Suprapubic skin (tissue), 4 donors: ENCODE results near the gene RABAC1.

Experiments used
- CTCF ChIP-seq, 2 donors: fragments of 200-600 bp in 1 of 2; fragments of 450-650 bp in 1 of 2; sonication (generic) in 1 of 2; IDR thresholded peaks; one replicate each; pipeline ENCODE4 v1.5.1; 2016 to 2019; ENCODE audit warnings: antibody characterized with exemption in 2 of 2, mild to moderate bottlenecking in 1 of 2, moderate library complexity in 1 of 2
- EP300 ChIP-seq: sonication (generic); formaldehyde crosslinking; IDR thresholded peaks from one replicate; pipeline ENCODE4 v1.6.1; 2017; ENCODE audit warnings: antibody characterized with exemption
- POLR2A ChIP-seq, 2 donors: fragments of 450-650 bp; IDR thresholded peaks; one replicate each; pipeline ENCODE4 v1.6.1; 2017; ENCODE audit warnings: antibody characterized with exemption in 2 of 2, mild to moderate bottlenecking in 2 of 2, moderate library complexity in 2 of 2
- POLR2AphosphoS5 ChIP-seq, 3 donors: sonication (generic); formaldehyde crosslinking; IDR thresholded peaks; one replicate each; pipeline ENCODE4 v1.6.1; 2017; ENCODE audit warnings: antibody characterized with exemption in 3 of 3

- TF ChIP-seq CTCF (IDR thresholded peaks at IDR 0.05), result no peak
- TF ChIP-seq POLR2AphosphoS5 (IDR thresholded peaks at IDR 0.05), result no peak
- no peak for TF ChIP-seq POLR2A (IDR thresholded peaks at IDR 0.05)
- no peak for TF ChIP-seq EP300
These were observed 45.3 kb downstream of the RABAC1 start for GRCh38 chr19:41913538-41914423.
